Mammary epithelial cell (primary cell): ENCODE results near the gene NFKBIE.

Experiments used
- EZH2 ChIP-seq: IDR thresholded peaks from 2 replicates; pipeline ENCODE4 v1.6.1; 2012; ENCODE audit warnings: low read length, inconsistent platforms, borderline replicate concordance
- TF ChIP-seq, protein P1 (sequence below), 2 donors: IDR thresholded peaks in 1 of 2; conservative IDR thresholded peaks in 1 of 2; 2 replicates each; pipeline ENCODE4 v1.5.1; 2011 to 2012; ENCODE audit warnings: inconsistent platforms in 2 of 2, low read length in 2 of 2, mild to moderate bottlenecking in 2 of 2, control low read depth in 1 of 2, low read depth in 1 of 2; ENCODE audit not compliant: insufficient read depth in 1 of 2; ENCODE audit errors: extremely low read depth in 1 of 2

DNA sequence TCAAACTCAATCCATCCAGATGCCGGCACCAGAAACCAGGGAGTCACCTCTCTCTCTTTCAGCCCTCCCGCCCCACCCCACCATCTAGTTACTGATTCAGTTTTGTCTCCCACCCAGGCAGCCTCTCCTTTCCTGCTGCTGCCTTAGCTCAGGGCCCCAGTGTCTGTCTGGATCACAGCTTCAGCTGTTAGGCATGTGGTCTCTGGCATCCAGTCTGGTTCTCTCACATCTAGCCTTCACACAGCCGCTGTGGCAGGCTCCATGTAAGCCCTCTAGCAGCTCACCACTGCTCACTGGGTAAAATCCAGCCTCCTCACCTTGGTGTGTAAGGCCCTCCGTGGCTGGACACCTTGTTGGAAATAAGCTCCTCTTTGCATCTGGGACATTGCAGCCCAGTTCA, 26.5 kb upstream of the NFKBIE start:
- TF ChIP-seq, protein P1, sequence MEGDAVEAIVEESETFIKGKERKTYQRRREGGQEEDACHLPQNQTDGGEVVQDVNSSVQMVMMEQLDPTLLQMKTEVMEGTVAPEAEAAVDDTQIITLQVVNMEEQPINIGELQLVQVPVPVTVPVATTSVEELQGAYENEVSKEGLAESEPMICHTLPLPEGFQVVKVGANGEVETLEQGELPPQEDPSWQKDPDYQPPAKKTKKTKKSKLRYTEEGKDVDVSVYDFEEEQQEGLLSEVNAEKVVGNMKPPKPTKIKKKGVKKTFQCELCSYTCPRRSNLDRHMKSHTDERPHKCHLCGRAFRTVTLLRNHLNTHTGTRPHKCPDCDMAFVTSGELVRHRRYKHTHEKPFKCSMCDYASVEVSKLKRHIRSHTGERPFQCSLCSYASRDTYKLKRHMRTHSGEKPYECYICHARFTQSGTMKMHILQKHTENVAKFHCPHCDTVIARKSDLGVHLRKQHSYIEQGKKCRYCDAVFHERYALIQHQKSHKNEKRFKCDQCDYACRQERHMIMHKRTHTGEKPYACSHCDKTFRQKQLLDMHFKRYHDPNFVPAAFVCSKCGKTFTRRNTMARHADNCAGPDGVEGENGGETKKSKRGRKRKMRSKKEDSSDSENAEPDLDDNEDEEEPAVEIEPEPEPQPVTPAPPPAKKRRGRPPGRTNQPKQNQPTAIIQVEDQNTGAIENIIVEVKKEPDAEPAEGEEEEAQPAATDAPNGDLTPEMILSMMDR (conservative IDR thresholded peaks at IDR 0.05 in 1 of 2, IDR thresholded peaks at IDR 0.05 in 1 of 2; ENCODE audit: extremely low read depth in 1 of 2, insufficient read depth in 1 of 2, low read depth in 1 of 2, low read length in 2 of 2): no peak
- TF ChIP-seq EZH2: no peak
